Measurements from ENCODE around the gene GCDH. TPM values are rescaled to one million over a fixed set of nuclear protein-coding genes. Genes with fewer than 3 reads are reported as not detected.

The GCDH gene
- total RNA-seq, 1 donor from 2014 or later = 38.2 TPM

GRCh38 chr19:12871681-12872080 lies 19.3 kb upstream of the GCDH start:
- DNase-seq (ENCODE audit: low read depth) = no peak
- no peak for TF ChIP-seq CTCF (IDR thresholded peaks at IDR 0.05; ENCODE audit: insufficient read depth, low read length, severe bottlenecking)
- no peak for FAIRE-seq
- Histone ChIP-seq H3K36me3 (ENCODE audit: control insufficient read depth, insufficient read depth, low read length) (no peaks in the 10 kb centered on the region), H3K4me3 (ENCODE audit: low read depth, low read length) (no peak overlapping the region), H3K27me3 (ENCODE audit: control insufficient read depth, insufficient read depth, low read length) (no peaks in the 10 kb centered on the region)

GRCh38 chr19:12872255-12872654 lies 18.7 kb upstream of the GCDH start:
- Histone ChIP-seq H3K36me3 (ENCODE audit: control insufficient read depth, insufficient read depth, low read length) (peaks cover 2% of the 10 kb centered on the region), H3K27me3 (ENCODE audit: control insufficient read depth, insufficient read depth, low read length) (no peaks in the 10 kb centered on the region), H3K4me3 (ENCODE audit: low read depth, low read length) (no peak overlapping the region)
- FAIRE-seq = no peak
- no peak for TF ChIP-seq CTCF (IDR thresholded peaks at IDR 0.05; ENCODE audit: insufficient read depth, low read length, severe bottlenecking)
- DNase-seq (ENCODE audit: low read depth) = no peak

- no peak for FAIRE-seq
- H3K36me3 ChIP-seq (ENCODE audit: control insufficient read depth, insufficient read depth, low read length) = peaks cover 2% of the 10 kb centered on the region
- no peaks in the 10 kb centered on the region for H3K27me3 ChIP-seq (ENCODE audit: control insufficient read depth, insufficient read depth, low read length)
- peak overlapping the region; percentile 15 for H3K4me3 ChIP-seq (ENCODE audit: low read depth, low read length)
- TF ChIP-seq CTCF (IDR thresholded peaks at IDR 0.05; ENCODE audit: insufficient read depth, low read length, severe bottlenecking) = no peak
- DNase-seq (ENCODE audit: low read depth) = peak; percentile 62
Measured at GRCh38 chr19:12872941-12873890, 17.7 kb upstream of the GCDH start.

GRCh38 chr19:12873891-12874745 lies 16.8 kb upstream of the GCDH start:
- TF ChIP-seq CTCF (IDR thresholded peaks at IDR 0.05; ENCODE audit: insufficient read depth, low read length, severe bottlenecking) = no peak
- no peak for FAIRE-seq
- no peak overlapping the region for H3K4me3 ChIP-seq (ENCODE audit: low read depth, low read length)
- H3K27me3 ChIP-seq (ENCODE audit: control insufficient read depth, insufficient read depth, low read length) = no peaks in the 10 kb centered on the region
- DNase-seq (ENCODE audit: low read depth) = no peak
- peaks cover 2% of the 10 kb centered on the region for H3K36me3 ChIP-seq (ENCODE audit: control insufficient read depth, insufficient read depth, low read length)

- Histone ChIP-seq H3K27me3 (ENCODE audit: control insufficient read depth, insufficient read depth, low read length) (no peaks in the 10 kb centered on the region), H3K4me3 (ENCODE audit: low read depth, low read length) (no peak overlapping the region), H3K36me3 (ENCODE audit: control insufficient read depth, insufficient read depth, low read length) (peaks cover 2% of the 10 kb centered on the region)
- no peak for TF ChIP-seq CTCF (IDR thresholded peaks at IDR 0.05; ENCODE audit: insufficient read depth, low read length, severe bottlenecking)
- DNase-seq (ENCODE audit: low read depth) (no peak), FAIRE-seq (no peak)
Measured at GRCh38 chr19:12875086-12875485, 15.9 kb upstream of the GCDH start.
